ENCODE data around the gene AUTS2.

AUTS2 gene

DNA sequence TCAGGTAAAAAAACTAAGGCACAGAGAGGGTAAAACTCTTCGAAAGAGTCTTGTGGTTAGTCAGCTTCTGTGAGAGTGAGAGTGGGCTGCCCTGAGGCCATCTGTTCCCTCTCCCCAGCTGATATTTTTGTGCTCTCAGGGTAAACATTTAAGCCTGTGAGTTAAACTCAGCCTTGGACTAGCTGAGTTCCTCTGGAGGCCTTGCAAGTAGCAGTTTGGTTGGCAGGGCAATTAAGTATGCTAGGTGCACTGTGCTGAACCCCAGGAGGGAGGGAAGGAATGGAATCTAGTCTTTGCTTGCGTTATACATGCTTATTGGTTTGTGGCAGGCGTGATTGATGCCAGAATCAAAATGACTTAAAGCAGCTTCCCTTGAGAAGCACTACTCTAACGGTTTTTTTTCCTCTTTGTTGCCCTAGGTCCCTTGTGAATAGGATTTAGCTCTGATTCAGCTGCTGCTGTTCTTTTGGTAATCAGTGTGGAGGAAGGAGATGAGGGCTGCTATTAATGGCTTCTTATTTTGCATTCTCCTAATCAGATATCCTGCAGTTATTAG, 140.2 kb downstream of the AUTS2 start:
- DNase-seq = no peak

DNA sequence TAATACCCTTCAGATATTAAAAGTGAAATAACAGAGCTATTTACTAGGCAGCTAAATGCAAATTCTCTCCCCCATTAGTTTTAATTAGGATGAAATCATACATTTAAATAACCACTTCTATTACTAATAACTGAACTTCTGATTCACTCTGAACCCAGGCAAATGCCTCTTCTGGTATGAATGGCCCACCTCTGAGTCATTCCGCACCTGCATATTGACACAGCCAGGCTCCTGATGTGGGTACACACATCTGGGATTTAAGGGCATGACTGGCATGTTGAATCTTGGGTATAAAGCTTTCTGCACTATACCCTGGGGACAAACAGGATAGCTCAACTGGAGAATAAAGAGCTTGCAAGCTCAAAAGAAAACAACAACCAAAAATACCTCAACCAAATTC, 140.9 kb downstream of the AUTS2 start:
- DNase-seq = no peak

DNA sequence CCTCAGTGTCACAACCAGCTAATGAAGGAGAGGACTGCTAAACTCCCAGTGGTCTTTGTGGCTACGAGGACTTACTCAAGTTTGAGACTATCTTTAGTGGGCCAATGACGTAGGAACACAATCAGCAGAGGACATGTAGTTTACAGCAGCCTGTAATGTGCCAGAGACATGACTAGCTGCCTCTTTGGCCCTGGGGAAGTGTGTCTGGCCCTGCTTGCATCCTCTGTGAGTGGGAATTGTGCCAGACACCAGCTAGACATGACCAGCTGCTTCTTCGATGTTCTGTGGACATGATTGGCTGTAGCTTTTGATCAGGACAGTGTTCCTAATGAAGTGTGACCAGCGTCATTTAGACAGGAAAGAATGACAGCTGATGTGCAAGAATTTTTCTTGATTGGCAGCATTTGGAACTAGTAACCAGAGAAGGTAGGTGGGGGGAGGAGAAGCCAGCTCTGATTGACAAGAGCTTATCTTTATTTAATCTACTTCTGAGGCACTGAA, 141.7 kb downstream of the AUTS2 start:
- DNase-seq = no peak

DNA sequence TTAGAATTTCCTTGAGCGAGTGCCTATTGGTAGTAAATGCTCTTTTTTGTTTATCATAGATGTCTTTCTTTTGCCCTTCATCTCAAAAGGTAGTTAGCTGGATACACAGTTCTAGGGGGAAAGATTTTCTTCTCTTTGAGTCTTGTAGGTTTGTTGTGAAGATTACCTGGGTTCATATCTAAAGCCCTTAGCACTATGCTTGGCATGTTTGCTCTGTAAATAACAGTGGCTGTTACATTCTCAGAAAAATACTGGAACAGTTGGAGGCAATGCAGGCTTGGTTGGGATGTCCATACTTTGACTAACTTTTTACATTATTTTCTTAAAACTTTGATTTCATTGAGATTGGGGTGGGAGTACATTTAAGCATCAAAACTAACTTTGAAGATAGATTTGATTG, 144.0 kb downstream of the AUTS2 start:
- DNase-seq = no peak

DNA sequence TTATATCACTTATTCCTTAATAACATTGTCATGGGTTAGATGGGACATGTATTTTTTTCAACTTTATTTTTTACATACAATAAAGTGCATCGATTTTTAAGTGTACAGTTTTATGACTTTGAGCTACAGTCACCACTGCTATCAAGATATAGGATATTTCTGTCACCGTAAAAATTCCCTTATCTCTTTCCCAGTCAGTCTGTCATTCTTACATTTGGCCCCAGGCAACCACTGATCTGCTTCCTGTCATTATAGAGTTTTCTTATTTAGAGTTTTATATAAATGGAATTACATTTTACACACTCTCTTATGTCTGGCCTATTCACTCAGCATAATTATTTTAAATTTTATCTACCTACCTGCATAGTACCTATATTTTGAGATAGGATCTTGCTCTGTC, 145.2 kb downstream of the AUTS2 start:
- no peak for DNase-seq

DNA sequence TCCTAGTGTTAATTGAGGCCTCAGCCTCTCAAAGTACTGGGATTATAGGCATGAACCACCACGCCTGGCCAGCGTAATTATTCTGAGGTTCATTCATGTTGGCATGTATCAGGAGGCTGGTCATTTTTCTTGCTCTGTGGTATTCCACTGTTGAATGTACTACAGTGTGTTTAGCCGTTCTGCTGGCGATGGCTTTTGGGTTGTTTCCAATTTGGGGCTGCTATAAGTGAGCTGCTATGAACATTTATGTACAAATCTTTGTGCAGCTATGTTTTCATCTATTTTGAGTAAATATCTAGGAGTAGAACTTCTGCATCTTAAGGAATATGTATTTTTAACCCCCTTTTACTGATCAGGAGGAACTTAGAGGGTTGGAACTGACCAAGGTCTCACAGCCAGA, 145.8 kb downstream of the AUTS2 start:
- no peak for DNase-seq

DNA sequence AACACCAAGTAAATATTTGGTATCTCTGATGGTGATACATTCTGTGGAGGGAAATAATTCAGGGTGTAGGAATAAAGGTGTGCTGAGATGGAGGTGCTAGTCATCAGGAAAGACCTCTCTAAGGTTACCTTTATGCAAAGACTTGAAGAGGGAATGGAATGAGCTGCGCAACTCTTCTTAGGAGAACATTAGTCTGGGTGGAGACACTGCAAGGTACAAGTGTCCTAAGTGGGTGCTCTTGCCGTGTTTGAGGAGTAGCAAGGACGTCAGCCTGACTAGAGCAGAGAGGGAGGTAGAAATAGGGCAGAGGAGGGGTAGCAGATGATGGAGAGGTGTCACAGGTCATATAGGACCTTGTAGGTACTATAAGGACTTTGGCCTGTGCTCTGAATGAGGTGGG, 148.1 kb downstream of the AUTS2 start:
- DNase-seq = no peak

DNA sequence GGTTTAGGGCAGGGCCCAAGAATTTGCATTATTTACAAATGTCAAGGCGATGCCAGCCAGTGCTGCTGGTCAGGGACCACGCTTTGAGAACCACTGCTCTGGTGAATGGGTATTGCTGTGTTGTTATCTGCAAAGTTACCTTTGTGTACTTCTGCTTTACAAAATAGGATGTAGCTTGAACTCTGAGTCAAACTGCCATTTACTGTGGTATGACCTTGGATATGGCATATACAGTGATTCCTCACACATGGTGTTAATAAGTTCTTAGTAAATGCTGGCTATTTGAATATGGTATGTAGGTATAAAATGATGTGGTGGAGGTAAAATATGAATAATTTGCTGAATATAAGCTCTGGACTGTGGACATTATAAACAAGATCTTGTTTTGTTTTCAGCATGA, 148.9 kb downstream of the AUTS2 start:
- DNase-seq = no peak

DNA sequence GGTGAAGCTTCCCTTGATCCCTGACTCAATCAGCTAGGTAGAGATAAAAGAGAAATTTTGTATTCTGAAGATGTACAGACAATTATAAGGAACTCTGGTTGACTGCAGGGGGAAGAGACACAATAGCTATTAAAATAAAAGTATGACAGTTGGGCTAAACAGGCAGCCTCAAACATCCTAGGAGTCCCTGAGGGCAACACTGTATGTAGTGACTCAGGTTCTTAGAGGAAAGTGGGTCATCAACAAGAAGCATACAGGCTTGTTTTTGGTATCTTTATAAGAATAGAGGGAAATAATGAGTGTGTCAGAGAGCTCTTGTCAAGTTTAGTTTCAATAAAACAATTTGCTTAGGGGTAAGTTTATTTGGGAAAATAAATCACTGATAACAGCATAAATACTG, 150.3 kb downstream of the AUTS2 start:
- no peak for DNase-seq

DNA sequence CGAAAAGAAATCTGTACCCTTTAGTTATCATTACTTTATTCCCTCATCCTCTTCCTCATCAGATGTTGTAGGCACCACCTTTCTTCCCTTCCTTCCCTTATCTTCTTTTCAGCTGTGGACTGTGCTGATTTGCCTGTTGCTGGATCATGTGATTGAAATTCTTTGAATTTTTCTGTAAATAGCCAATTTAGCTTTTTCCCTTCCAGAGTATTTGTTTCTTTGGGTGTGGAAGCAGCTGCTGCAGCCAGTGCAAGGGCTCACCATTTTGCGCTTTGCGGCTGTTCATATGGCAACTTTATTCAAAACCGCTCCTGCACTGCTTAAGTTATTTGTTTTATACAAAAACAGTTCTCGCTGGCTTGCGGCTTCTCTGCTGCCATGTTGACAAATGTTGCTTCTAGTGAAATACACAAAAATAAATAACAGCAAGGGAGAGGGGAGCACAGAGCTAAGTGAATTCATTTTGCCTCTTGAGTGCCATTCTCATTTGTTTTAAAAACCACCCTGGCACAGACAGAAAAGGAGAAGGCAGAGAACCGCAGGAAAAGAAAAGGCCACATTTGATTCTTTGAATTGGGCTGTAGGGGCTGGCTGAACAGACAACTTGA, 151.2 kb downstream of the AUTS2 start:
- no peak for DNase-seq

DNA sequence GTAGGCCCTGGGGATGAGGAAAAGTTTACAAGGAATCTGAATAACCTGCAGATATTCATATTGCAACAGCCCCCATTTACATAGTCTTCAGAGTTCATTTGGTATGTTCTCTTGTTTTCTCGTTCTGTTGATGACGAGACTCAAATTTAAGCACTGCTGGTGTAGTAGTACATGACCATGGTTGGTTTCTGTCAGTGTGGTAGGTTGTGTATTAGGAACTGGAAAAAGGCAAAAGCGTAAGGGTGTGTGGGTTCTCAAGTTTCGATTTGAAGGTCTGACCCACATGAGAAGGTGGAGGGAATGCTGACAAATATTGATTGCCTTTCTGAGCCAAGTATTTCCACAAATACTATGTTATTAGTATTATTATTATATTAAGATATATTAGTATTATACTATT, 151.7 kb downstream of the AUTS2 start:
- DNase-seq = no peak

DNA sequence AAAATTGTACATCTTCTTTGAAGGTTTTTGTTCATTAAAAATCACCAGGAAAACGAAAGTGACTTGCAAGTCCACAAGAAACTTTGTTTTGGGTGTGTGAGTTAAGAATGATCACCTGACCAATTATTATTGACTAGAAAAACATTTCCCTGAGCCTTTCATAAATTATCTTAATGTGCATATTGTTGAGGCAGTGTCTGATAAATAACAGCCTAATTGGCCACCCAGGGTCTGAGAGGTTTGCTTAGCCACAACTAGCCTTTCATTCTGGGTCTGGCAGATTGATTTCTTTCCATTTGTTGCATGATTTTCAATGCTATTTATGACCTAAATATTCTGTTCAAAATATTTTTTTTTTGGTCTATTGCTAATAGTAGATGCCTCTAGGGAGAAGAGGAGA, 152.8 kb downstream of the AUTS2 start:
- no peak for DNase-seq

DNA sequence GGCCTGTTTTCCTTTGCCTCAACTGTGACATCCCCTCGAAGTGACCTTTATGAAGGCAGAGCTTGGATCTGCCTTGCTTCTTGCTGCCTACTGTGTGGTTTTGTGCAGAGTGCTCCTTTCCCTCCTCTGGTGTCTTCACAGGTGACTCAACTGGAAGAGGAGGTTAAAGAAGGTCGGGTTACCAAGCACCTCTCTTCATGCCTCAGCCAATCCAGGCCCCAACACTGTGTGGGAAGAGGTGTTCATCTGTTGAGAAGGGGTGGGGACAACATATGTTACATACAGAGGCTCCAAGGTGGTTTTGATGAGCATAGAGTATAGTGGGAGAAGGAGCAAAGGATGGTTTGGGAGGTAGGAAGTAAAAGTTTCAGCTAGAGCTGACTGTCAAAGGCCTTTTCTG, 155.7 kb downstream of the AUTS2 start:
- no peak for DNase-seq

DNA sequence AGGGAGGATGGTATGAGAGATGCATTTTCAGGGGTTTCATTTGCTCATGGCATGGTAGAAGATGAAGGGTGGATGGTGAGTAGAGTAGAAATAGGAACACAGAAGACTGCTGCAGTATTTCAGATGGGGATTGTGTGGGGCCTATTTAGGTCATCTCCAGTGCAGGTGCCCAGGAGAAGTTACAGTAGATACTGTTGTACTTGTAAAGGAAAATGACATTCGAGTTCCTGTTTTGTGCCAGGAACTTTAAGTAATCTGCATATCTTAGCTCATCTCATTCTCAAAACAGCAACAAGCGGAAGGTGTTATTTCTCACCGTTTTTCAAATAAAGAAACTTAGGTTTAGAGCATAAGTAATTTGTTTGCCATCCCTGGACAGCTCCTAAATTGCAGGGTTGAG, 156.2 kb downstream of the AUTS2 start:
- no peak for DNase-seq

DNA sequence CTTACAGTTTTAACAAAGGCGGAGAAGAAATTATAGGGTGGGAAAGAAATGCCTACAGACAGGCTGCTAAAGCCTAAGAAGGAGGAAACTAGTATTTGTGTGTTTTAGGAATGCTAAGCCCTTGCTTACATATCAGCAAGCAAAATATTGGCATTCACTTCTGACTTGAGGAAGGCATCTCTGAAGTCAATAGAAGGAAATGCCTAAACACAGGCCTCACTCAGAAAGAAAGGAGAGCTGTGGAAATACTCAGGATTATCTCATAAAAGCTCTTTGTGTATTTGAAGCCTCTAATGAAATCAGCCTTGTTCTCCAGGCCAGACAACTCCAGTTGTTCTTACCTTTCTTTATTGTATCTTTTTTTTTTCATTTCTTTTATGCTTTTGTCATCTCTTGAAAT, 158.0 kb downstream of the AUTS2 start:
- no peak for DNase-seq

DNA sequence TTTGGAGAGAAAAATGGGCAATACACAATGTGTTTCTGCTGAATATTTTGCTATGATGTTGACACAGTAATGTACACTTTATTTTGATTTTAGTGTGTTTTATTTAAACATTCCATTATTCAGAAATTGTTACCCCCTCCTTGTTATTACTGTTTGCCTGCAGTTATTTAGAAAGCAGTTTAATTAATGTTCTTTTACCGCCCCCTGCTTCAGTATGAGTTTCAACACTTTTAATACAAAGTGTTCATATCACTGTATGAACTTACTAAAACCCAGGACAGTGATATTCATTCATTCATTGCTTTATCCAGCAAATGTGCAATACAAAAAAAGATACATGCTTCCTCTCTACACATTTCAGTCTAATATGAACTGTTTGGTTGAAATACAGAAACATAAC, 159.3 kb downstream of the AUTS2 start:
- DNase-seq = no peak

DNA sequence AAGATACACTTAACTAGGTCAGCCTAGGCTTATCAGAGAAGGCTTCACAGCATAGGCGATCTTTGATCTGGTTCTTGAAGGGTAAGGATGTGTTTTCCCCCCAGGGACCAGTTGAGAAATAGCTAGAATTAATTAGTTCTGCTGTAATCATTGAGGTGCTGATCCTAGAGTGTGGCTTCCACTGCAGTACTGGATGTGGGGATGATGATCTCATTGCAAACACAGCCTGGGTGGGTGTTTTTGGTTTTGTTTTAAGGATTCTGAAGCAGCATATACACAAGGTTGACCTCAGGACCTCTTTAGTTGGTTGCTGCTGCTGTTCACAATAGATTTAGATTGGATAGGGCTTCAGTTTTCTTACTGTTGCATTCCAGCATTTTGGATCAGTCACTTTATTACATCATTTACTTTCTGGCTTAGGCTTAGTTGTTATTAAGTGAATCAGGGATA, 159.7 kb downstream of the AUTS2 start:
- no peak for DNase-seq

DNA sequence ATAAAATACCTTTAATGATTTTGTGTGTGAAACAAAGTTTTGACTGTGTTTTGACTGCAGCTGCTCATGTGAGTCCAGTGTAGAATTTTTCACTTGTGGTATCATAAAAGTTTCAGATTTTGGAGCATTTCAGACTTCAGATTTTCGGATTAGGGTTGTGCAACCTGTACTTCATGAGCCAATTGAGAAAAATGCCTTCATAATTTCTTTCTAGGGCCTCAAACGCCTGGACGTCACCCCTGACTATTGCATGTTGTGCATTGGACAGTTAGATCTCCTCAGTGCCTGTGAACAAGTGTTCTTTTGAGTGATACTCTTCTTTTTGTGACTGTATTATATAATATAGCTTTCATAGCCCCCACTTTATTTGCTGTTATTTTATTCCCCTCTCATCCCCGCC, 161.1 kb downstream of the AUTS2 start:
- DNase-seq = no peak

DNA sequence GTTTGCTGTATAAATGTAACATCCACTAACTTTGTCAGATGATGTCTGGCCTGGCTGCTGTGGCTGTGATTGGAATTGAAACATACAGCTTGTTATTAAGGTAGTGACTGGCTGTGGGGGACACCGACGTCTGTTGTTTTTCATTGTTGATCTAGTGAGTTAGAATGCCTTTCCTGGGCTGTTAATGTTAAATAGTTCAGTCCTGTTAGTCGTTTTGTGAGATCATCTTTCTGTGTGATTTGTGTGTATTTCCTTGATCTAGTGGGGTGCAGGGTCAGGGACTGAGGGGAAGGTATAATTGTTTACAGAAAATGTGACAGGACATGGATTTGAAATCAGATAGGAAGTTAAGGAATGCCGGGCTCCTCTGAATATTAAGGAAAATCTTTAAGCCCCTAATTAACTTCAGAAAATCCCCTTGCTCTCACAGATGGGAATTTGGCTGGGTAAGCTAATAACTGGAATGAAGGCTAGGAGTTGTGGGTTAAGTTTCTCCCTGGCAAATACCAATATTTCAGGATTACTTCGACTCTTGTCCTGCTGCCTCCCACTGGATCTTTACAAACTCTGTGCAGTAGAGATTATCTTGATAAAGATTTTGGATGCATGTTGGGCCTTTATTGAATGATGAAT, 163.1 kb downstream of the AUTS2 start:
- no peak for DNase-seq

DNA sequence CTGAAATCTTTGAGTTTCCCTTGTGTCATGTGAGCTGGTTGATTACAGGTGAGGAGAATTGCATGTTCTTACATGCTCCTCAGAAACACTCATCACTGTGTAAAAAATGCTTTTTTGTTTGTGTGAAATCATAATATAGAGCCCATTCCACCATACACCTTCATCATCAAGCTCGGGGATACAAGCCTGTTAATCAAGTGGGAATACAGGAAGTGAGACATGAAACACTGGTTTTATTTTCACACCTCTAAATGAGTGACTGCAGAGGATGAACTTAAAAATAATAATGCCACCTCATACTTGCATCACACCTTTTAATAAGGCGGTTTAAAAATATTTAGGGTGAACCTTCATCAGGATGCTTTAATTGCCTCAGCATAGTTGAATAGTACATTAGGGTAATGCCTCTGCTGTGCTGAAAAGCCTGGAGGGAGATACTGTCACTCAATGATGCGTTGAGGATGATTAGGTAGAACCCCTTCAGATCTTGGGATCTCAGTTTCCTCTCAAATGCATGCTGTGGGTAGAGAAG, 164.6 kb downstream of the AUTS2 start:
- no peak for DNase-seq

DNA sequence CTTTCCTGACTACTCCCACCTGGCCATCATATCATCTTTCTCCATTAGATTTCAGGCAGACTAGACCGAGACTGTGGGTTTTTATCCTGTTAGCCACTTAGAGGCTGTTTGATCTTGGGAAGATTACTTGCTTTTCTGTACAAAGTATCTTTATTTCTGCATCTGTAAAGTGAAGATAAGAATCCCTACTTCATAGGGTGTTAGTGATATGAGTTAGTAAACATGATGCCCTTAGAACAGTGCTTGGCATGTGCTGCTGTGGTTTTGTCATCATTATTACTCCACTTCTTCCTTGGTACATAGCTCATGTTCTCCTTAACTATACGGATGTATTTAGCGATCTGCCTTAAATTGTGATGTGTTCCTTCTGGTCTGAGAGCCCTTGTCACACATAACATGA, 165.2 kb downstream of the AUTS2 start:
- no peak for DNase-seq

DNA sequence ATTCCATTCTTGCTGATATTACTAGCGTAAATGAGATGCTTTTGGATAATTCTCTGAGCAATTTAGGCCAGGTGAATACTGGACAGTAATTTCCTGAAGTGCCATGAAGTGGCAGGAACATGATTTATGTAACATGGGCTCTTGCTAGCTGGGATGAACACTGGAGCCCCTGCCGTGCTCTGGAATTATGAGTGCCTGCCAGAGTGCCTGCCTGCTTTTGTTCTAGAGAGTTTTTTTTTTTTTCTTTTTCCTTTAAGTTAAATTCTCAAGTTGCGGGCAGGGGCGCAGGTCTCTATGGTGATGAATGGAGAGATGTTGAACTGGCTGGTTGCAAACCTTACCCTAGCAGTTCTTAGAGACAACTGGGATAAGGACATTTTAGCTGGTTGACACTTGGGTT, 165.9 kb downstream of the AUTS2 start:
- DNase-seq = peak; percentile 42

DNA sequence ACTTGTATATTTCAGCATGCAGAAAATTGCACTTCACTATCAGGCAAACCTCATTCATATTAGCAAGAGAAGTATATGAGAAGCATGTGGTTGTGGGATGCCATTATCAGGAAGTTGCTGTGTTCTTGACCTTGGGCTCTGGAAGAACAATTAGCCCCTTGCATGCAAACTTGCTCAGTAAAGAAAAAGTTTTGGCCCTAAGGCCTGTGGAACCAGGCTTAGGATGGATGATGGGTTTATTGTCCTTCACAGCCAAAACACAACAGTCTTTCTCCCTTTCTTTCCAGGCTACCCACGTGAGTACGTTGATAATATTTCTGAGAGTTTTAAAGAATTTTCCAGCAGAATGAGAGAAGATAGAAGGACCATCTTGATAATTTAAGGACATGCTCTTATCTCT, 166.4 kb downstream of the AUTS2 start:
- no peak for DNase-seq

DNA sequence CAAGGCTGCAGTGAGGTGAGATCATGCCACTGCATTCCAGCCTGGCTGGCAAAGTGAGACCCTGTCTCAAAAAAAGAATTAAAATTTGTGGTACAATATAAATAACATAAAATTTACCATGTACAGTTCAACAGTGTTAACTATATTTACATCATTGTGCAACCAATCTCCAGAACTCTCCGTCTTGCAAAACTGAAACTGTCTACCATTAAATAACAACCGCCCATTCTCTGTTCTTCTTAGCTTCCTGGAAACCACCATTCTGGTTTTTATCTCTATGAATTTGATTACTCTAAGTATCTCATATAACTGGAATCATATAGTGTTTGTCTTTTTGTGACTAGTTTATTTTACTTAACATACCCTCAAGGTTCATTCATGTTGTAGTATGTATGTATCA, 167.6 kb downstream of the AUTS2 start:
- DNase-seq = no peak
